ENCODE data around the gene CDC42BPB.

The CDC42BPB gene

GRCh38 chr14:103095210-103095778 is 37.9 kb upstream of the CDC42BPB start:
- POLR2A ChIA-PET (ENCODE audit: low non-redundant PET) = interaction anchor here (0.6 kb wide), 1 partner anchor 182 kb away, joined by 7 read pairs; no protein-coding TSS in a partner anchor
- CTCF ChIA-PET = interaction anchor here (0.6 to 1.1 kb wide), 4 partner anchors 10 to 148 kb away, joined by 3 to 6 read pairs (median 3); no protein-coding TSS in a partner anchor
- TF ChIP-seq CTCF (conservative IDR thresholded peaks at IDR 0.05; ENCODE audit: low read depth) = no peak
- no peak overlapping the region for H3K27ac ChIP-seq
- DNase-seq (ENCODE audit: low spot score) = no peak

- no peak for DNase-seq (ENCODE audit: low spot score)
- POLR2A ChIA-PET (ENCODE audit: low non-redundant PET) = interaction anchor here (0.6 kb wide), 1 partner anchor 183 kb away, joined by 7 read pairs; no protein-coding TSS in a partner anchor
- no peak for TF ChIP-seq CTCF (conservative IDR thresholded peaks at IDR 0.05; ENCODE audit: low read depth)
- H3K27ac ChIP-seq = peak within 1 kb of the TSS; percentile 5; the same call in 1 of the 2 replicates
- CTCF ChIA-PET = interaction anchor here (0.6 to 1.1 kb wide), 2 partner anchors 10 to 198 kb away, joined by 3 read pairs; no protein-coding TSS in a partner anchor
Measured at GRCh38 chr14:103094406-103095209, 37.3 kb upstream of the CDC42BPB start, which contains the start of gene EXOC3L4. Gene EXOC3L4 (plus strand): TSS chr14:103094725. CDS start chr14:103100220, 5,495 bp downstream.

GRCh38 chr14:103093856-103094405 is 36.6 kb upstream of the CDC42BPB start:
- CTCF ChIA-PET = interaction anchor here (0.6 to 1.1 kb wide), 3 partner anchors 11 to 199 kb away, joined by 3 read pairs; no protein-coding TSS in a partner anchor
- DNase-seq (ENCODE audit: low spot score) = no peak
- peak overlapping the region; percentile 3; the same call in 1 of the 2 replicates for H3K27ac ChIP-seq
- POLR2A ChIA-PET (ENCODE audit: low non-redundant PET) = no interaction called here
- TF ChIP-seq CTCF (conservative IDR thresholded peaks at IDR 0.05; ENCODE audit: low read depth) = no peak

DNA sequence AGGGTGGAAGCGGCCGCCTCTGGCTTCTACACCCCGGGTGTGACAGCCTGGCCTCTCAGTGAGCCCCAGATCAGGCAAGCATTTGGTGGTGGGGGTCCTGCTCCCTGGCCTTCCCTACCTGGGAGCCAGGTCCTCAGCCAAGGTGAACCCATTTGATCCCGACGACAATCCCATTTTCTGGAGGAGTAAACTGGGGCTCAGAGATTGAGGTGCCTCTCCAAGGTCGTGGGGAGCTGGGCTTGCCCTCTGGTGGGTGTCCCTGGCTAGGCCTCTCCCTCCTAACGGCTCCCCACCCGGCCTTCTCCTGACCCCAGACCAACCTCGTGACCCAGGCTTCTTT is 34.5 kb upstream of the CDC42BPB start:
- H3K27ac ChIP-seq = peak overlapping the region; percentile 51
- POLR2A ChIA-PET (ENCODE audit: low non-redundant PET) = no interaction called here
- CTCF ChIA-PET = interaction anchor here (0.7 to 1.4 kb wide), 3 partner anchors 17 to 202 kb away, joined by 3 to 5 read pairs (median 3); no protein-coding TSS in a partner anchor
- TF ChIP-seq CTCF (conservative IDR thresholded peaks at IDR 0.05; ENCODE audit: low read depth) = peak; percentile 39
- no peak for DNase-seq (ENCODE audit: low spot score)

- ChIA-PET POLR2A (ENCODE audit: low non-redundant PET) (no interaction called here), CTCF (interaction anchor here (0.6 to 1.4 kb wide), 6 partner anchors 16 to 354 kb away, joined by 3 to 7 read pairs (median 4); no protein-coding TSS in a partner anchor)
- DNase-seq (ENCODE audit: low spot score) = no peak
- peak; percentile 67 for TF ChIP-seq CTCF (conservative IDR thresholded peaks at IDR 0.05; ENCODE audit: low read depth)
- H3K27ac ChIP-seq = peak overlapping the region; percentile 51
Measured at GRCh38 chr14:103091041-103091882, 33.9 kb upstream of the CDC42BPB start.
